Naive thymus-derived CD4-positive, alpha-beta T cell (primary cell): ENCODE measurements around the gene HMGXB3. TPM values are rescaled to one million over a fixed set of nuclear protein-coding genes. Genes with fewer than 3 reads are reported as not detected.
A peak's percentile ranks its signal among the peaks of the same experiment; 100 is the strongest.
"Not testable (repeated sequence)": the region's sequence is repeated elsewhere in the genome, so short reads cannot be mapped to it uniquely, and the experiment has no call there.

Experiments
- ATAC-seq: fragments of 150-1000 bp; cut with Tn5 transposase; 2 replicates; pipeline ENCODE4 v1.10.0; 2021; ENCODE audit warnings: mild to moderate bottlenecking, moderate library complexity
- CTCF ChIA-PET: fragments of 350-600 bp; sonication (Branson Sonifier 250); formaldehyde crosslinking; loops from one replicate; lab custom pipeline; 2021; ENCODE audit warnings: antibody characterized with exemption; lab: Charles Lee
- POLR2A ChIA-PET: fragments of 350-600 bp; sonication (Branson Sonifier 250); formaldehyde crosslinking; loops from one replicate; lab custom pipeline; 2021; ENCODE audit warnings: antibody characterized with exemption, inconsistent platforms; lab: Charles Lee
- DNase-seq, 9 donors: peaks; one replicate each; pipeline versions ENCODE4 v3.0.0 to v3.0.0-alpha.2; 2020 to 2022; ENCODE audit warnings: mixed read lengths in 1 of 9
- H3K27ac ChIP-seq: one replicate; pipeline ENCODE4 v1.7.0; 2013; ENCODE audit warnings: mild to moderate bottlenecking, low read depth, low read length, moderate library complexity
- H3K27me3 ChIP-seq, 2 donors: one replicate each; pipeline ENCODE4 v1.7.0; 2013; ENCODE audit warnings: low read length in 2 of 2, mild to moderate bottlenecking in 2 of 2, moderate library complexity in 2 of 2; ENCODE audit not compliant: control insufficient read depth in 2 of 2, insufficient read depth in 2 of 2
- H3K36me3 ChIP-seq, 3 experiments: 1 replicate in 2 of 3; 2 replicates in 1 of 3; pipeline ENCODE4 v1.7.0; 2013; ENCODE audit warnings: low read length in 3 of 3, mild to moderate bottlenecking in 3 of 3, moderate library complexity in 1 of 3; ENCODE audit not compliant: insufficient read depth in 3 of 3, control insufficient read depth in 2 of 3
- H3K4me1 ChIP-seq, 2 donors: one replicate each; pipeline ENCODE4 v1.7.0; 2013; ENCODE audit warnings: low read length in 2 of 2, mild to moderate bottlenecking in 2 of 2, moderate library complexity in 1 of 2; ENCODE audit not compliant: control insufficient read depth in 2 of 2, insufficient read depth in 2 of 2
- H3K4me3 ChIP-seq: 2 replicates; pipeline ENCODE4 v1.7.0; 2013; ENCODE audit warnings: mild to moderate bottlenecking, low read length
- H3K9me3 ChIP-seq, 3 experiments: 1 replicate in 2 of 3; 2 replicates in 1 of 3; pipeline ENCODE4 v1.7.0; 2013; ENCODE audit warnings: low read length in 3 of 3; ENCODE audit not compliant: control insufficient read depth in 2 of 3
- H3K27ac Mint-ChIP-seq, 9 donors: one replicate each; pipeline ENCODE4 v1.8.0; 2020 to 2022; ENCODE audit warnings: mixed read lengths in 9 of 9, mild to moderate bottlenecking in 8 of 9, moderate library complexity in 5 of 9, inconsistent platforms in 2 of 9
- H3K27me3 Mint-ChIP-seq, 5 donors: one replicate each; pipeline ENCODE4 v1.8.0; 2021 to 2022; ENCODE audit warnings: mixed read lengths in 5 of 5, mild to moderate bottlenecking in 1 of 5
- H3K36me3 Mint-ChIP-seq, 5 donors: one replicate each; pipeline ENCODE4 v1.8.0; 2020 to 2022; ENCODE audit warnings: mixed read lengths in 5 of 5, mild to moderate bottlenecking in 3 of 5, inconsistent platforms in 1 of 5
- H3K4me1 Mint-ChIP-seq, 7 donors: one replicate each; pipeline ENCODE4 v1.8.0; 2020 to 2022; ENCODE audit warnings: mixed read lengths in 7 of 7, mild to moderate bottlenecking in 3 of 7, inconsistent platforms in 1 of 7
- H3K4me3 Mint-ChIP-seq, 10 donors: one replicate each; pipeline ENCODE4 v1.8.0; 2020 to 2022; ENCODE audit warnings: mild to moderate bottlenecking in 10 of 10, mixed read lengths in 10 of 10, moderate library complexity in 6 of 10, inconsistent platforms in 2 of 10
- H3K9me3 Mint-ChIP-seq, 11 donors: one replicate each; pipeline ENCODE4 v1.8.0; 2020 to 2022; ENCODE audit warnings: mixed read lengths in 11 of 11, mild to moderate bottlenecking in 4 of 11, inconsistent platforms in 1 of 11, moderate library complexity in 1 of 11
- intact Hi-C, 2 donors: fragments of 100-400 bp; cut with micrococcal nuclease; formaldehyde crosslinking; loops; one replicate each; pipeline ENCODE4 v1.15.1; 2023
- polyA plus RNA-seq, 2 donors: library from polyadenylated mRNA; unstranded; fragments of 300-500 nt; fragmentation: Illumina TruSeq; gene quantifications; one replicate each; pipeline ENCODE4 v1.2.3, GENCODE V29; 2021
- total RNA-seq, 6 experiments: library from RNA in 5 of 6; stranded (reverse) in 5 of 6; gene quantifications; 1 replicate in 5 of 6; 2 replicates in 1 of 6; pipeline ENCODE4 v1.2.3 and lab custom pipeline; 2021 to 2026

The HMGXB3 gene
- total and polyA plus RNA-seq, 7 experiments from 2014 or later, result 8.2 to 40.6 (median 29.3) TPM

DNA sequence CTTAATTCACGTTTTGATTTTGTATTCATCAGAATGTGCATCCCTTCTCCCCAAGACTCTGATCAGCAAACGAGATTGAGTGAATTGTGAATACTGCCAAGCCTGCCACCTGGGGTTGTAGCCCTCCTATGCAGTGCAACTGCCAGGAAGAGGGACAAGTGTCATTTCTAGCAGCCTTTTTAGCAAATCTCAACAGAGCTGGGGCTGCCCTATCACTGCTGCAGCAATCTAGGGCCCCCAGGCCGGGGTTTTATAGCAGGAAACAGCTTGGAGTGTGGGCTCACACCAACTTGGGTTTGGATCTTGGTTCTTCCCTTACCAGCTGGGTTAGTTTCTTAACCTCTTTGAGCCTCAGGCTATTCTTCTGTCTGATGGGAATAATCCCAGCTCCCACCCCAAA is 81.8 kb downstream of the HMGXB3 start:
- H3K27ac Mint-ChIP-seq, result no peak overlapping the region
- Histone ChIP-seq H3K4me1 (no peaks in the 10 kb centered on the region), H3K4me3 (no peak overlapping the region), H3K36me3 (no peaks in the 10 kb centered on the region), H3K9me3 (no peaks in the 10 kb centered on the region), H3K27me3 (peaks cover 0 to 3% of the 10 kb centered on the region in 2 donors), H3K27ac (no peak overlapping the region)
- POLR2A ChIA-PET, result no interaction called here
- DNase-seq (peak in 1 of 9 donors; percentile 20), ATAC-seq (peak; percentile 34)
- H3K27me3 Mint-ChIP-seq, result peaks cover 31 to 43% (median 36%) of the 10 kb centered on the region in 5 donors
- H3K4me3 Mint-ChIP-seq, result no peak overlapping the region
- CTCF ChIA-PET, result no interaction called here
- peaks cover 0 to 3% (median 0%) of the 10 kb centered on the region in 5 donors for H3K36me3 Mint-ChIP-seq
- H3K9me3 Mint-ChIP-seq, result peaks cover 0 to 3% (median 0%) of the 10 kb centered on the region in 11 donors
- peaks cover 0 to 5% (median 0%) of the 10 kb centered on the region in 7 donors for H3K4me1 Mint-ChIP-seq
- intact Hi-C loops, result no loop called here

- Histone ChIP-seq H3K36me3 (no peaks in the 10 kb centered on the region), H3K4me3 (no peak overlapping the region), H3K27ac (no peak overlapping the region), H3K27me3 (peaks cover 0 to 3% of the 10 kb centered on the region in 2 donors), H3K9me3 (no peaks in the 10 kb centered on the region), H3K4me1 (no peaks in the 10 kb centered on the region)
- H3K9me3 Mint-ChIP-seq, result peaks cover 0 to 3% (median 0%) of the 10 kb centered on the region in 11 donors
- peaks cover 0 to 5% (median 0%) of the 10 kb centered on the region in 7 donors for H3K4me1 Mint-ChIP-seq
- H3K36me3 Mint-ChIP-seq, result peaks cover 0 to 3% (median 0%) of the 10 kb centered on the region in 5 donors
- CTCF ChIA-PET, result no interaction called here
- POLR2A ChIA-PET, result no interaction called here
- no peak for ATAC-seq
- DNase-seq, result peak in 1 of 9 donors; percentile 4
- H3K27ac Mint-ChIP-seq, result no peak overlapping the region
- H3K27me3 Mint-ChIP-seq, result peaks cover 32 to 47% (median 41%) of the 10 kb centered on the region in 5 donors
- intact Hi-C loops, result no loop called here
- H3K4me3 Mint-ChIP-seq, result no peak overlapping the region
Measured at GRCh38 chr5:150082889-150083288, 82.3 kb downstream of the HMGXB3 start.

- H3K27me3 Mint-ChIP-seq, result peaks cover 39 to 65% (median 48%) of the 10 kb centered on the region in 5 donors
- DNase-seq, result peak in 1 of 9 donors; percentile 7
- CTCF ChIA-PET, result not testable (repeated sequence)
Measured at GRCh38 chr5:150084754-150085153, 84.2 kb downstream of the HMGXB3 start.

DNA sequence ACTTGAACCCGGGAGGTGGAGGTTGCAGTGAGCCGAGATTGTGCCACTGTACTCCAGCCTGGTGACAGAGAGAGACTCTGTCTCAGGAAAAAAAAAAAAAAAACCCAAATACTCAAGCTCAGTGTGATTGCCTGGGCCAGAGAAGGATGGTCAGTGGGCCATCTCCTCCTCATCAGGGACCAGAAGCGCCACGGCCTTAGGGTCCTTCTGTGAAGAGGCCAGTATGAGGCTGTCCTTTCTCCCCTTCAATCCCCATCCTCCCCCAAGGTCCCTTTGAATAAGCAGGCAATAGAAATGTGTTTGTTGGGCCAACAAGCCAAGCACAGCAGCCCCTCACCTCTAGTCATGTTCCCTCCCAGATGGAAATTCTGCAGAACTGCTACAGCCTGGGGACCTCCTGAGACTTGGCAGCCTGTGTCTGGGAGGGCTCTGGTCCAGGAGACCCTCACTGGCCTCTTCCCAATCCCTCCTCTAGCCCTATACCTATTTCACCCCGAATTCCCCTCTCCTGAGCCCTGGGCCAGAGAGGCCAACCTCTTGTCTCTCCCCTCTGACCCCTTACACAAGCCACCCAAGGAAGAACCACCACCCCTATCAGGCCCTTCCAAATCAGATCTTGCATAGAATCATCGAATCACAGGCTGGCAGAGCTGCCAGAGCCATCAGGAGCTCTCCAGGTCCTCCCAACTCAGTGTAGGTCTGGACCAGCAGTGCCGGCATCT is 84.8 kb downstream of the HMGXB3 start:
- Mint-ChIP-seq H3K27me3 (peaks cover 39 to 68% (median 49%) of the 10 kb centered on the region in 5 donors), H3K4me3 (no peak overlapping the region), H3K4me1 (peaks cover 0 to 5% (median 0%) of the 10 kb centered on the region in 7 donors), H3K27ac (no peak overlapping the region), H3K9me3 (peaks cover 0 to 3% (median 0%) of the 10 kb centered on the region in 11 donors), H3K36me3 (peaks cover 0 to 3% (median 0%) of the 10 kb centered on the region in 5 donors)
- H3K27ac ChIP-seq, result no peak overlapping the region
- no peaks in the 10 kb centered on the region for H3K36me3 ChIP-seq
- H3K27me3 ChIP-seq, result peaks cover 0 to 3% of the 10 kb centered on the region in 2 donors
- intact Hi-C loops, result no loop called here
- ChIA-PET POLR2A (no interaction called here), CTCF (no interaction called here)
- no peaks in the 10 kb centered on the region for H3K9me3 ChIP-seq
- H3K4me3 ChIP-seq, result no peak overlapping the region
- DNase-seq (no peak), ATAC-seq (no peak)
- H3K4me1 ChIP-seq, result no peaks in the 10 kb centered on the region

More at GRCh38 chr5:150084754-150085153, 84.2 kb downstream of the HMGXB3 start:
- H3K4me3 Mint-ChIP-seq, H3K27ac ChIP-seq, H3K4me1 Mint-ChIP-seq, ATAC-seq, POLR2A ChIA-PET, H3K4me3 ChIP-seq, H3K36me3 Mint-ChIP-seq, H3K36me3 ChIP-seq, H3K27me3 ChIP-seq, H3K9me3 ChIP-seq, intact Hi-C loops, H3K9me3 Mint-ChIP-seq, H3K4me1 ChIP-seq, H3K27ac Mint-ChIP-seq: not testable (repeated sequence)

DNA sequence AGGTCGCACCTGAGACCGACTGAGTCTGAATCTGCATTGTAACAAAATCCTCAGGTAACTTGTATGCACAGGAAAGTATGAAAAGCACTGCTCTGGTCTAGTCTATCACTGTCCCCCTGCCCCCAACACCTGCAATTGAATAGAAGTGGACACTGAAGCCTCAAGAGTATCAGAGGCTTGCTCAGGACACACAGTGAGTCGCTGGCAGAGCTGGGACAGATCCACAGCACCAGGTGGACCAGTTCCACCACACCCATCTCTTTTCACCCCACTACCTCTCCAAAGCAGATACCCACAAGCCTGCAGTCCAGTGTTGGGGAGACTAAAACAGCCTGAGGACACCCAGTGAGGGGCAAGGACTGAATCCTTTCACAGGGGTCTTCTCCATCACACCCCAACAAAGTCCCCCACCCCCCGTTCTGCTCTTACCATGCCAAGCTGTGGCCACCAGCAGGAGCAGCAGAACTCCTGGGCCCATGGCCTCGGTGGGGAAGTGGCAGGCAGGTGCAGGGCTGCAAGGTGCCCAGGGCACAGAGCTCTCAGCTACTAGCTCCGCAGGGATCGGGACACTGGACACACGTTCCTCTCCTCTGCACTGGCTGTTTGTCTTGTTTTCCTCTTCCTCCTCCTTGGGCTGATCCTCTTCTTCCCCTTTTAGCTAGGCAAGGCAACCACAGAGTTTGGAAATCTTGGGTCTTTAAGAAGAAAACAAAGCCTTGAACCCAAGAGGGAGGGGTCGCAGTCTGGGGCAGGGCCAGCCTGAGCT is 85.6 kb downstream of the HMGXB3 start, which contains the start of gene CSF1R:
Gene CSF1R (minus strand): TSS at position 605 of the 766 bp plus-strand sequence. CDS start 127 bp downstream, at position 478.
- intact Hi-C loops, result no loop called here
- no peaks in the 10 kb centered on the region for H3K4me1 ChIP-seq
- CTCF ChIA-PET, result no interaction called here
- no peak within 1 kb of the TSS for H3K4me3 ChIP-seq
- Mint-ChIP-seq H3K36me3 (peaks cover 0 to 3% (median 0%) of the 10 kb centered on the region in 5 donors), H3K4me3 (peak within 1 kb of the TSS in 1 of 10 donors; percentile 1), H3K9me3 (peaks cover 0 to 3% (median 0%) of the 10 kb centered on the region in 11 donors), H3K27ac (no peak within 1 kb of the TSS), H3K27me3 (peaks cover 41 to 68% (median 52%) of the 10 kb centered on the region in 5 donors), H3K4me1 (peaks cover 0 to 5% (median 0%) of the 10 kb centered on the region in 7 donors)
- POLR2A ChIA-PET, result no interaction called here
- H3K27me3 ChIP-seq, result peaks cover 0 to 3% of the 10 kb centered on the region in 2 donors
- ATAC-seq (peak; percentile 36), DNase-seq (no peak)
- no peak within 1 kb of the TSS for H3K27ac ChIP-seq
- H3K9me3 ChIP-seq, result no peaks in the 10 kb centered on the region
- H3K36me3 ChIP-seq, result no peaks in the 10 kb centered on the region

DNA sequence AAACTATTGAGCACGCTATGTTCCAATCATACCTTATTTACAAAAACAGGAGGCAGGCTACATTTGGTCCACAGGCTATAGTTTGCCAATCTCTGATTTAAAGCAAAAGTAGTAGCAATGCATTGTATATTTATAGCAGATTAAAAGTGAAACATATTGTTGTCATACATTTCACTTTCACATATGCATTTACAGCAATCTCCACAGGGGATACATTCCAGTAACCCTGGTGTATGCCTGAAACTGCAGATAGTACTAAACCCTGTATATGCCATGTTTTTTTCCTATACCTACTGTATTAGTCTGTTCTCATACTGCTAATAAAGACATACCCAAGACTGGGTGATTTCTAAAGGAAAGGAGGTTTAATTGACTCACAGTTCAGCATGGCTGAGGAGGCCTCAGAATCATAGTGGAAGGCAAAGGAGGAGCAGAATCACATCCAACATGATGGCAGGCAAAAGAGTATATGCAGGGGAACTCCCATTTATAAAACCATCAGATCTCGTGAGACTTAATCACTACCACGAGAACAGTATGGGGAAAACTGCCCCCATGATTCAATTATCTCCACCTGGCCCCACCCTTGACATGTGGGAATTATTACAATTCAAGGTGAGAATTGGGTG is 91.7 kb downstream of the HMGXB3 start:
- ChIA-PET CTCF (no interaction called here), POLR2A (no interaction called here)
- intact Hi-C loops, result no loop called here
- ATAC-seq (no peak), DNase-seq (no peak)
- Histone ChIP-seq H3K4me3 (no peak overlapping the region), H3K27ac (no peak overlapping the region), H3K9me3 (no peaks in the 10 kb centered on the region), H3K27me3 (no peaks in the 10 kb centered on the region), H3K4me1 (no peaks in the 10 kb centered on the region), H3K36me3 (no peaks in the 10 kb centered on the region)
- Mint-ChIP-seq H3K27me3 (peaks cover 23 to 62% (median 42%) of the 10 kb centered on the region in 5 donors), H3K4me3 (no peak overlapping the region), H3K36me3 (no peaks in the 10 kb centered on the region), H3K27ac (no peak overlapping the region), H3K4me1 (peaks cover 0 to 9% (median 0%) of the 10 kb centered on the region in 7 donors), H3K9me3 (peaks cover 0 to 1% (median 0%) of the 10 kb centered on the region in 11 donors)
